Loucy (cell line): ENCODE results near the gene PPIF.

Experiments used
- H2AFZ ChIP-seq: fragments of 200-600 bp; sonication (generic); 2 replicates; pipeline ENCODE4 v1.6.0; 2016; ENCODE audit warnings: antibody characterized with exemption, mild to moderate bottlenecking, low read length, moderate library complexity
- H3F3A ChIP-seq: fragments of 200-600 bp; 2 replicates; pipeline ENCODE4 v1.6.0; 2016; ENCODE audit warnings: antibody characterized with exemption, low read depth, mild to moderate bottlenecking
- H3K27me3 ChIP-seq: fragments of 200-600 bp; sonication (generic); 2 replicates; pipeline ENCODE4 v1.6.1; 2014; ENCODE audit warnings: low read length, mild to moderate bottlenecking; ENCODE audit not compliant: insufficient read depth, poor library complexity, severe bottlenecking
- H3K36me3 ChIP-seq: fragments of 200-600 bp; sonication (generic); 2 replicates; pipeline ENCODE4 v1.6.1; 2016; ENCODE audit warnings: low read length; ENCODE audit not compliant: insufficient read depth
- H3K4me1 ChIP-seq: fragments of 200-600 bp; sonication (generic); 2 replicates; pipeline ENCODE4 v1.5.1; 2014; ENCODE audit warnings: low read length, mild to moderate bottlenecking; ENCODE audit not compliant: insufficient read depth, poor library complexity, severe bottlenecking
- H3K4me2 ChIP-seq: fragments of 200-600 bp; sonication (generic); 2 replicates; pipeline ENCODE4 v1.6.0; 2014; ENCODE audit warnings: antibody characterized with exemption, low read length, low read depth, mild to moderate bottlenecking; ENCODE audit not compliant: poor library complexity, severe bottlenecking
- H3K4me3 ChIP-seq: fragments of 200-600 bp; sonication (generic); 2 replicates; pipeline ENCODE4 v1.5.1; 2014; ENCODE audit warnings: low read length, mild to moderate bottlenecking, mixed read lengths; ENCODE audit not compliant: poor library complexity, severe bottlenecking
- H3K79me2 ChIP-seq: fragments of 200-600 bp; sonication (generic); 2 replicates; pipeline ENCODE4 v1.6.1; 2014; ENCODE audit warnings: low read length; ENCODE audit not compliant: insufficient read depth
- H3K9ac ChIP-seq: fragments of 200-600 bp; sonication (generic); 2 replicates; pipeline ENCODE4 v1.6.0; 2014; ENCODE audit warnings: mild to moderate bottlenecking, low read depth, low read length, moderate library complexity; ENCODE audit not compliant: poor library complexity, severe bottlenecking
- H3K9me2 ChIP-seq: fragments of 200-600 bp; sonication (generic); replicated peaks from 2 replicates; pipeline ENCODE4 v1.6.1; 2016; ENCODE audit warnings: low read depth, low read length, mixed read lengths
- H3K9me3 ChIP-seq: fragments of 200-600 bp; sonication (generic); 2 replicates; pipeline ENCODE4 v1.6.1; 2014; ENCODE audit warnings: mild to moderate bottlenecking, antibody characterized with exemption, low read length, low read depth; ENCODE audit not compliant: insufficient read depth
- H4K20me1 ChIP-seq: fragments of 200-600 bp; sonication (generic); 2 replicates; pipeline ENCODE4 v1.6.0; 2014; ENCODE audit warnings: antibody characterized with exemption, low read length, mild to moderate bottlenecking; ENCODE audit not compliant: insufficient read depth, poor library complexity, severe bottlenecking
- EZH2phosphoT487 ChIP-seq: fragments of 200-600 bp; IDR thresholded peaks from 2 replicates; pipeline ENCODE4 v1.6.1; 2018; ENCODE audit warnings: antibody characterized with exemption, mild to moderate bottlenecking, moderate library complexity, borderline replicate concordance
- TF ChIP-seq, protein P1 (sequence below): fragments of 200-600 bp; sonication (generic); conservative IDR thresholded peaks from 2 replicates; pipeline ENCODE4 v1.5.1; 2014; ENCODE audit warnings: mild to moderate bottlenecking, antibody characterized with exemption, low read length

PPIF gene

GRCh38 chr10:79320316-79320715 lies 27.0 kb upstream of the PPIF start:
- Histone ChIP-seq H3K9me2 (no peaks in the 10 kb centered on the region), H3K4me2 (peak overlapping the region; percentile 42), H2AFZ (no peak overlapping the region), H3K4me1 (peaks cover 95% of the 10 kb centered on the region), H3K9ac (peak overlapping the region; percentile 9), H3K9me3 (no peaks in the 10 kb centered on the region), H3K36me3 (peaks cover 8% of the 10 kb centered on the region; the same call in 1 of the 2 replicates), H3K4me3 (no peak overlapping the region), H3F3A (peaks cover 17% of the 10 kb centered on the region), H3K27me3 (no peaks in the 10 kb centered on the region), H4K20me1 (no peaks in the 10 kb centered on the region), H3K79me2 (no peaks in the 10 kb centered on the region)
- no peak for TF ChIP-seq EZH2phosphoT487
- TF ChIP-seq, protein P1, sequence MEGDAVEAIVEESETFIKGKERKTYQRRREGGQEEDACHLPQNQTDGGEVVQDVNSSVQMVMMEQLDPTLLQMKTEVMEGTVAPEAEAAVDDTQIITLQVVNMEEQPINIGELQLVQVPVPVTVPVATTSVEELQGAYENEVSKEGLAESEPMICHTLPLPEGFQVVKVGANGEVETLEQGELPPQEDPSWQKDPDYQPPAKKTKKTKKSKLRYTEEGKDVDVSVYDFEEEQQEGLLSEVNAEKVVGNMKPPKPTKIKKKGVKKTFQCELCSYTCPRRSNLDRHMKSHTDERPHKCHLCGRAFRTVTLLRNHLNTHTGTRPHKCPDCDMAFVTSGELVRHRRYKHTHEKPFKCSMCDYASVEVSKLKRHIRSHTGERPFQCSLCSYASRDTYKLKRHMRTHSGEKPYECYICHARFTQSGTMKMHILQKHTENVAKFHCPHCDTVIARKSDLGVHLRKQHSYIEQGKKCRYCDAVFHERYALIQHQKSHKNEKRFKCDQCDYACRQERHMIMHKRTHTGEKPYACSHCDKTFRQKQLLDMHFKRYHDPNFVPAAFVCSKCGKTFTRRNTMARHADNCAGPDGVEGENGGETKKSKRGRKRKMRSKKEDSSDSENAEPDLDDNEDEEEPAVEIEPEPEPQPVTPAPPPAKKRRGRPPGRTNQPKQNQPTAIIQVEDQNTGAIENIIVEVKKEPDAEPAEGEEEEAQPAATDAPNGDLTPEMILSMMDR: 0 out of 2 replicates have a peak, but pooled peaks have one; percentile 16

- Histone ChIP-seq H4K20me1 (no peaks in the 10 kb centered on the region), H3K9ac (peak overlapping the region; percentile 84), H3K27me3 (no peaks in the 10 kb centered on the region), H3K4me2 (peak overlapping the region; percentile 80), H3K9me2 (no peaks in the 10 kb centered on the region), H3F3A (peaks cover 17% of the 10 kb centered on the region), H2AFZ (no peak overlapping the region), H3K79me2 (no peaks in the 10 kb centered on the region), H3K4me1 (peaks cover 97% of the 10 kb centered on the region), H3K36me3 (peaks cover 1% of the 10 kb centered on the region; the same call in 1 of the 2 replicates), H3K9me3 (no peaks in the 10 kb centered on the region), H3K4me3 (no peak overlapping the region)
- no peak for TF ChIP-seq EZH2phosphoT487
- TF ChIP-seq, protein P1: no peak
These were observed 26.3 kb upstream of the PPIF start for GRCh38 chr10:79320820-79321493.

- Histone ChIP-seq H3F3A (peaks cover 17% of the 10 kb centered on the region), H3K4me3 (no peak overlapping the region), H3K27me3 (no peaks in the 10 kb centered on the region), H3K9ac (peak overlapping the region; percentile 84), H3K9me3 (no peaks in the 10 kb centered on the region), H3K4me1 (peaks cover 97% of the 10 kb centered on the region), H2AFZ (no peak overlapping the region), H3K9me2 (no peaks in the 10 kb centered on the region), H3K4me2 (peak overlapping the region; percentile 80), H4K20me1 (no peaks in the 10 kb centered on the region), H3K36me3 (no peaks in the 10 kb centered on the region), H3K79me2 (no peaks in the 10 kb centered on the region)
- TF ChIP-seq, protein P1: no peak
- no peak for TF ChIP-seq EZH2phosphoT487
These were observed 25.8 kb upstream of the PPIF start for GRCh38 chr10:79321494-79321882.
